ENCODE measurements around the gene SELL.
"Not testable (repeated sequence)": the region's sequence is repeated elsewhere in the genome, so short reads cannot be mapped to it uniquely, and the experiment has no call there.

Gene SELL

DNA sequence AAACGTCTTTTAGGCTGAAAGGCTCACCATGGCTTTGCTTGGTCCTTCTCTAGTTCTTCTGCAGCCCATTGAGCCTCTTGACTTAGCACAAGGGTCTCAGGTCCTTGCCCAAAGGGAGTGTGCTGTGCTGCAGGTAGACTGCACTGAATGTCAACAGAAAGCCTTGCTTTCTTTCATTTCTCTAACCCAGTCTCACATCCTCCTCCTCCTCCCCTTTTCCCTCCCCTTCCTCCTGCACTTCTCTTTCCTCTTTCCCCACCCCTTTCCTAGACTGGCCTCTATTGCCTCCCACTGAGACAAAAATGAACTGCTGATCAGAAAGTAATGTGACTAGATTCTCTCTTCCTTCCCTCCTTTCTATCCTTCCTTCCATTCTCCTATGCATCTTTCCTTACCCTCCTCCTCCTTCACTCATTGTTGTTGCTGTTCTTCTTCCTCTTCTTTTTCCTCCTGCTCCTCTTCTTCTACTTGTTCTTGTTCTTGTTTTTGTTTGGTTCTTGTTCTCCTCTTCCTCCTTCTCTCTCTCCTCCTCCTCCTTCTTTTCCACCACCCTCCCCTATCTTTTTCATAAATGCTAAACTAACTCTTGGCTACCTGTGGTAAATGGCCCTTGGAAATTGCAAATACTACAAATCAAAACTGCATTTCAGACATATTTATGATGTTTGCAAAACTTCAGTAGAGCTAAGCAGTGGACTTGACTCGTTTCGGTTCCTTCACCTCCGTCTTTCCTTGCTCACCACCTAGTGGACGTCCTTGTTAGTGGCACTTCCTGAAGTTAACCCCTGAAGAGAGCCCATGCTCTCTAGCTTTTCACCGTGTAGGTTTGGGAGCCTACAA is at the start of gene SELL:
TSS of gene SELL (minus strand) at position 152 of the 840 bp plus-strand sequence. CDS start at position 30, 122 bp downstream.
- DNase-seq: peak; percentile 86

DNA sequence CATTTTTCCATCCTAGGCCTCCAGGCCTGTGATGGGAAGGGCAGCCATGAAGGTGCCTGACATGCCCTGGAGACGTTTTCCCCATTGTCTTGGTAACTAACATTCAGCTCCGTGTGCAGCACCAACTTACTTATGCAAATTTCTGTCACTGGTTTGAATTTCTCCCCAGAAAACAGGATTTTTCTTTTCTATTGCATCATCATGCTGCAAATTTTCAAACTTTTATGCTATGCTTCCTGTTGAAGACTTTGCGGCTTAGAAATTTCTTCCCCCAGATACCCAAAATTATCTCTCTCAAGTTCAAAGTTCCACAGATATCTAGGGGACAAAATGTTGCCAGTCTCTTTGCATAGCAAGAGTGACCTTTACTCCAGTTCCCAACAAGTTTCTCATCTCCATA is 47.6 kb upstream of the SELL start:
- no peak for DNase-seq

GRCh38 chr1:169753549-169753948 is 42.1 kb upstream of the SELL start:
- no peak for DNase-seq

DNA sequence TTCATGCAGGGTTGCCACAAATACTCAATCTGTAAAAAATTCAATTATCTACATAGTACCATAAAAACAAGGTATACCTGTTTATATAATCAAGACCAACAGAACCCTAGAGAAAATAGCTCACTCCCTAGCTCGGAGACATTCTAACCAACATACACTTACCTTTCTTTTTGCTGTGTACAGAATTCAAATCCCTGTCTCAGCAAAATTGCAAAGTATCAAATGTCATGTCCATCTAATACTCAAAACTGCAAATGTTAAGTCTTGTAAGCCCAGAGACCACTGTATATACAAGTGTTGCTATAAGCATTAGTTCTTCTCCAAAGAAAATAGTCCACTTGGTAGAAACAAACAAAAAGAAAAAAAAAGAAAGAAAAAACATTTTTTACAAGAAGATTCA is 38.6 kb upstream of the SELL start:
- no peak for DNase-seq

GRCh38 chr1:169746550-169746949 is 35.1 kb upstream of the SELL start:
- no peak for DNase-seq

- no peak for DNase-seq
Measured at GRCh38 chr1:169745015-169745861, 33.8 kb upstream of the SELL start.

DNA sequence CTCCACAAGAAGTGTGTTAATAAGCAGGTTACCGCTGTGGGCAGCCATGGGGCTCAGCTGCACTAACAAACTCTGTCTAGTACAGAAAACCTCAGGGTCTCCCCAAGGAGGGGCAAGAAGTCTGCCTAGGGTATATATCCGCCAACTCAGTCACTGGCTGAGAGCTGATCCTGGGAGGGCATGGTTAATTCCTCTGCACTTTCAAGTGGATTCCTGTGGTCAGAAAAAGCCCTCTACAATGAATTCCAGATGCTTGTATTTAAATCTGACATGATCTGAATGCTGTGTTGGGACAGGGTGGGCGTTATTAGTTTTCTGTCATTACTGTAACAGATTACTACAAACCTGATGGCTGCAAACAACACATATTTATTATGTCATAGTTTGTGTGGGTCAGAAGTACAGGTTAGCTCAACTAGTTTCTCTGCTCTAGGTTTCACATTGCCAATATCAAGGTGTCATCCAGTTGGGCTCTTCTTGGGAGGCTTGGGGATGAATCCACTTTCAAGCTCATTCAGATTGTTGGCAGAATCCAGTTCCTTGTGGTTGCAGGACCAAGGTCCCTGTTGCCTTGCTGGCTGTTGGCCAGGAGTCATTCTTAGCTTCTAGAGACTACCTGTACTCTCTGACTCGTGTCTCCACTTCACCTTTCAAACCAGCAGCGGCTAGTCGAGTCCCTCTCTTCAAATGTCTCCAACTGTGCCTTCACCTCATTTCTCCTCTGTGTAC is 30.4 kb upstream of the SELL start:
- DNase-seq: no peak

DNA sequence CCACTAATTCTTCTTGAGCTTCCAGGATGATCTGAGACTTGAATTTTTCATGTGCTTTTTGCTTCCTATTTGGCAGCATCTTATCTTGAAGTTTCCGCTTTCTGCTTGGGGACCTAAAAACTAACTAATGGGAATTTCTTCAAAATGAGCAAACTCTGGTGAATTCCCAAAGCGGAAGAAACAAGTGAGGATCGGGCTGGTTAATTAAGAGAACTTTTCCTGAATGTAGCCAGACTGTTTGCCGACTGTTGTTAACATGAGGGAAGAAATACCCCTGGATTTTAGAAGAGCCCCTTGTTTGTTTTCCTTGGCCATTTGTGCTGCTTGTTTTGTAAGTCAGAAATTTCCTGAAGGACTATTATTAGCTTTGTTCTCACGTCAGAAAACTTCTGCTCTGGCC is 28.6 kb upstream of the SELL start:
- DNase-seq: no peak

GRCh38 chr1:169733924-169734323 is 22.5 kb upstream of the SELL start, which contains the start of gene SELE:
SELE (minus strand) TSS chr1:169734079; CDS start chr1:169733612, 467 bp downstream.
- DNase-seq: no peak

- no peak for DNase-seq
Measured at GRCh38 chr1:169731446-169731845, 20.0 kb upstream of the SELL start.

GRCh38 chr1:169729991-169730390 is 18.6 kb upstream of the SELL start:
- no peak for DNase-seq

DNA sequence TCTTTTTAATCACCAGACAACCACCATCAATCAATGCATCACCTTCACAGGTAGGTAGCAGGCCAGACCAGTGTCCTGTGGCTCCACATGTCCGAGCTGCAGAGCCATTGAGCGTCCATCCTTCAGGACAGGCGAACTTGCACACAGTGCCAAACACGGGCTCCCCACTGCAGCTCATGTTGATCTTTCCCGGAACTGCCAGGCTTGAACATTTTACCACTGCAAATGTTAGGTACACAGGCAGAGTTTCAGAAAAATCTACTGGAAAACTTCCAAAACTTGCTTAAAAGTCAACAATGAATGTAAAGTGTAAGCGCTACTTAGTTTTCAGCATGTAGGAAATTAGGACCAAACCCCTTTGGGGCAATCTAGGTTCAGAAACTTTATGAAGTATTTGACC is 15.9 kb upstream of the SELL start:
- no peak for DNase-seq

GRCh38 chr1:169726851-169727250 is 15.4 kb upstream of the SELL start:
- no peak for DNase-seq

DNA sequence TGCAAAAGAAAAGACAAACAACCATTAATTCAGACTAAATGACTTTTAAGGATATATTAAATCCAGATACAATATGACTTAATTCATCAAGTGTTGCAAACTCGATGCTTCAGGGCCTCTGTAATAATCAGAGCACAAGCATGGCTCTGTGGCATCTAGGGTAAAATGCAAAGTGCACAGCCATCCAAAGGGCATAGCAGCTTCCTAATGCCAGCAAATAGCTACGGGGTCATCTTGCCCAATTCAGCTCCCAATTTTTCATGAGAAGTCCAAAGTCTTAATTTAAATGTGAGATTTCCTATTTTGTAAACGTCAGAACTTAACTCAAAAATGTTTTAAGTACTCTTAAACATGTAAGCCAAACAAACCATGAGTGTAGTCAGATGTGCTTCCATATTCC is 14.5 kb upstream of the SELL start:
- DNase-seq: no peak

DNA sequence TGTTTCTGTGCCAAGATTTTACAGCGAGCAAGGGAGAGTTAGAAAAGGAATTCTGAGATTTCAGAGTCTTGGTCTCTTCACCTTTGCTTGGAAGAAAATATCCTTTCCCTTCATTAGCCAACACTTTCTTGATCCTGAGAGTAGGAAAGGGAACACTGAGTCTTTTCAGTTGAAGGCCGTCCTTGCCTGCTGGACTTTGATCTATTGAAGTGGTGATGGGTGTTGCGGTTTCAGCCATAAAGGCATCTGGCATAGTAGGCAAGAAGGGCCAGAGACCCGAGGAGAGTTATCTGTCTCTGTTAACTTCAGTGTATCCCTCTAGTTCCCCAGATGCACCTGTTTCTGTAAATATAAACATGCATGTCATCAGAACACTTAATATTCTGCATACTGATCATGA is 12.7 kb upstream of the SELL start:
- no peak for DNase-seq

GRCh38 chr1:169723763-169724162 is 12.3 kb upstream of the SELL start:
- no peak for DNase-seq

- no peak for DNase-seq
Measured at GRCh38 chr1:169722779-169723178, 11.4 kb upstream of the SELL start.

DNA sequence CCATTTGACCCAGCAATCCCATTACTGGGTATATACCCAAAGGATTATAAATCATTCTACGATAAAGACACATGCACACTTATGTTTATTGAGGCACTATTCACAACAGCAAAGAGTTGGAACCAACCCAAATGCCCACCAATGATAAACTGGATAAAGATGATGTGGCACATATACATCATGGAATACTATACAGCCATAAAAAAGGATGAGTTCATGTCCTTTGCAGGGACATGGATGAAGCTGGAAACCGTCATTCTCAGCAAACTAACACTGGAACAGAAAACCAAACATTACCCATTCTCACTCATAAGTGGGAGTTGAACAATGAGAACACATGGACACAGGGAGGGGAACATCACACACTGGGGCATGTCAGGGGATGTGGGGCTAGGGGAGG is 3.7 kb upstream of the SELL start:
- not testable (repeated sequence) for DNase-seq

- DNase-seq: not testable (repeated sequence)
Measured at GRCh38 chr1:169713090-169713489, 1.7 kb upstream of the SELL start.

GRCh38 chr1:169712309-169712631 is 850 bp upstream of the SELL start:
- no peak for DNase-seq

- no peak for DNase-seq
Measured at GRCh38 chr1:169708647-169709046, 2.8 kb downstream of the SELL start.

DNA sequence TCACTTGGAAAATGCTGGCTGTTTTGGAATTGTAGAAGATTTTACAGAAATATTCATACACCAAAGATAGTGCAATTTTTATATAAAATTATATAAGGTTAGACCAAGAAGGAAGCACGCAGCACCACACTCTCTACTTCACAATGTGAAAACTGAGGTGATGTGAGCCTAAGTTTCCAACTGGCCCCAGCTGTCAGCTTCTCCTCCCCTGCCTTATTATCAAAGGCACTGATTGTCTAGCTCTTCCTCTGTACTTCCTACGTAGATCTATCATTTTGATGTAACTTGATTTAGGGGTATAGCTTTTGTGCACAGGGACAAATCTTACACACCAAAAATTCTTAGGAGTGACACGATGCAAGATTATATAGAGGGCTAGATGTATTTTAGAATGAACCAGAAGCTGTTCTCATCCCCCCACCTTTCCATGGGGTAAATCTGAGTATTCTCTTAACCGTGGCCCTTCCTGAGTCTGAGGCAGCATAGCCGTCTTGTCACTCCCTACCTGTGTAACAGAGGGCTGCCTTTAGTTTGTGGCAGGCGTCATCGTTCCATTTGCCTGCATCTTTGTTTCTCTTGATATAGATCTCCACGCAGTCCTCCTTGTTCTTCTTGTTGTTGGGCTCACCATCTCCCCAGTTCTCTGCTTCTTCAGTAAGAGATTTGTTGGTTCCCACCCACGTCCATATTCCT is 3.4 kb downstream of the SELL start:
- DNase-seq: no peak

- no peak for DNase-seq
Measured at GRCh38 chr1:169704797-169705196, 6.6 kb downstream of the SELL start.

All from hematopoietic multipotent progenitor cell treated with erythropoietin and hydrocortisone succinate and interleukin-3 and kit ligand, for 8 days (in vitro differentiated cells).